NT2/D1 (cell line): Measurements from ENCODE around the gene METTL2A.
"Not testable (repeated sequence)": the region's sequence is repeated elsewhere in the genome, so short reads cannot be mapped to it uniquely, and the experiment has no call there.

Source experiments
- SUZ12 ChIP-seq: IDR thresholded peaks from 2 replicates; pipeline ENCODE4 v1.6.1; 2011; ENCODE audit not compliant: insufficient read length, insufficient read depth; ENCODE audit errors: extremely low read depth
- YY1 ChIP-seq: IDR thresholded peaks from 2 replicates; pipeline ENCODE4 v1.6.1; 2011; ENCODE audit not compliant: insufficient read length, insufficient read depth
- ZNF274 ChIP-seq: IDR thresholded peaks from 2 replicates; pipeline ENCODE4 v1.6.1; 2011; ENCODE audit warnings: mild to moderate bottlenecking, low read depth, low read length

DNA sequence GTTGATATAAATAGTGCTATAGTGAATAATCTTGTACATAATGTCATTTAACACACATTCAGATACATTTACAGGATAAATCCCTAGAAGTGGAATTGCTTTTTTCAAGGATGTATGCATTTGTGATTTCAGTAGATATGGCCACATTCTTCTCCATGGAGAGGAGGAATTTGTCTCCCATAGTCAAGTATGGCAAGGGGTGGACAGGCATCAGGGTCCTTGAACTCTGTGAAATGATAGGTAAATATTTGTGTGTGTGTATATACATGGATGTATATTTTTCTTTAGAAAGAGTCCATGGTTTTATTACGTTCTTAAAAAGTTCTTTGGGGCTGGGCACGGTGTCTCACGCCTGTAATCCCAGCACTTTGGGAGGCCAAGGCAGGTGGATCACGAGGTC lies 72.6 kb downstream of the METTL2A start:
- TF ChIP-seq YY1, SUZ12, ZNF274: not testable (repeated sequence)
